GM10248 (cell line): Measurements from ENCODE around the gene SRPX2.

Experiments used
- CTCF ChIA-PET: fragments of 300-600 bp; sonication (Branson Sonifier 250); formaldehyde crosslinking; extraction: SDS; loops from one replicate; lab custom pipeline; 2021; ENCODE audit warnings: antibody characterized with exemption; lab: Yijun Ruan, JAX
- POLR2A ChIA-PET: fragments of 350-650 bp; sonication (Branson Sonifier 250); formaldehyde crosslinking; extraction: SDS; loops from one replicate; lab custom pipeline; 2020; ENCODE audit warnings: antibody characterized with exemption; lab: Yijun Ruan, JAX
- DNase-seq: peaks from one replicate; pipeline ENCODE4 v3.0.0; 2012; ENCODE audit errors: extremely low spot score
- TF ChIP-seq, protein P1 (sequence below): IDR thresholded peaks from 2 replicates; pipeline ENCODE4 v1.5.1; 2012; ENCODE audit warnings: mild to moderate bottlenecking, low read depth; ENCODE audit errors: extremely low read depth, missing control alignments, control extremely low read depth

The SRPX2 gene

DNA sequence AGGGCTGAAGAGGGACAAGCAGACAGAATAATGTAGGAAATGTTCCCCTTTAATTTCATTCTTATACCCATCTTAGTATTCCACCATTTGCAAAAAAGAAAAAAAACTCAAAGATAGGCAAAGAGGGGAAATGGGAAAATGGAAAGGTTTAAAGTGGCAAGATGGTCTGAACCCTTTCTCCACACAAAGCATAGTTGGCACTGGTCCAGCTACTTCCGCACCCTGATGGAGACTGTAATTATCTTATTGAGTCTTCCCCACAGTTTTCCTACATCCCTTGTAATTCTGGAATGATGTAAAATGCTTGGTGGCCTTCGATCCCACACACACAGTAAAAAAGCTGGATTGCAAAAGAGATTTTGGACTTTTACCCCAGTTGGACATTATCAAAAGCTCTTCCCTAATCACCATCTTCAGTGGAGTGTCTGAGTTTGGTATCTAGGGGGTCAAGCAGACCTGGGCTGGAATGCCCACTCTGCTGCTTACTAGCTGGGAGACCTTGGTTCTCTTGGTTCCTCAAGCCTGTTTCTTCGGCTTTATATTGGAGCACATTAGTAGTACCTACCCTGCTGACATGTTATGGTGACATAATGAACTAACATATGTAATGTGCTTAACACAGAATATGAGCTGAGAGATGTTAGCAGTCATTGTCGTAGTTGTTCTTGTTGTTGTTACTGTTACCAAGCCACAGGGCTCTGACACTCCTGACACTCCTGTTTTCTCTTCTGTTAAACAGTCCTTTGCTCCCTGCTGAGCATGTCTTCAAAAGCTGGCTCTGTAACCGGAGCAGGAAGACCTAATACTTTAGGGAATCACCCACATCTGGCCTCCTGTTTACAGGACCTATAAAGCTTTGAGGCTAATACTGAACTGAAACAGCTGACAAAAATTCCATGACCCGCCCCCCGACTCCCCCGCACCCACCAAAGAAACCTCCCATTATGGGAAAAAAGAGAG is 4.7 kb downstream of the SRPX2 start:
- ChIA-PET CTCF (no interaction called here), POLR2A (no interaction called here)
- TF ChIP-seq, protein P1, sequence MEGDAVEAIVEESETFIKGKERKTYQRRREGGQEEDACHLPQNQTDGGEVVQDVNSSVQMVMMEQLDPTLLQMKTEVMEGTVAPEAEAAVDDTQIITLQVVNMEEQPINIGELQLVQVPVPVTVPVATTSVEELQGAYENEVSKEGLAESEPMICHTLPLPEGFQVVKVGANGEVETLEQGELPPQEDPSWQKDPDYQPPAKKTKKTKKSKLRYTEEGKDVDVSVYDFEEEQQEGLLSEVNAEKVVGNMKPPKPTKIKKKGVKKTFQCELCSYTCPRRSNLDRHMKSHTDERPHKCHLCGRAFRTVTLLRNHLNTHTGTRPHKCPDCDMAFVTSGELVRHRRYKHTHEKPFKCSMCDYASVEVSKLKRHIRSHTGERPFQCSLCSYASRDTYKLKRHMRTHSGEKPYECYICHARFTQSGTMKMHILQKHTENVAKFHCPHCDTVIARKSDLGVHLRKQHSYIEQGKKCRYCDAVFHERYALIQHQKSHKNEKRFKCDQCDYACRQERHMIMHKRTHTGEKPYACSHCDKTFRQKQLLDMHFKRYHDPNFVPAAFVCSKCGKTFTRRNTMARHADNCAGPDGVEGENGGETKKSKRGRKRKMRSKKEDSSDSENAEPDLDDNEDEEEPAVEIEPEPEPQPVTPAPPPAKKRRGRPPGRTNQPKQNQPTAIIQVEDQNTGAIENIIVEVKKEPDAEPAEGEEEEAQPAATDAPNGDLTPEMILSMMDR: no peak
- no peak for DNase-seq

DNA sequence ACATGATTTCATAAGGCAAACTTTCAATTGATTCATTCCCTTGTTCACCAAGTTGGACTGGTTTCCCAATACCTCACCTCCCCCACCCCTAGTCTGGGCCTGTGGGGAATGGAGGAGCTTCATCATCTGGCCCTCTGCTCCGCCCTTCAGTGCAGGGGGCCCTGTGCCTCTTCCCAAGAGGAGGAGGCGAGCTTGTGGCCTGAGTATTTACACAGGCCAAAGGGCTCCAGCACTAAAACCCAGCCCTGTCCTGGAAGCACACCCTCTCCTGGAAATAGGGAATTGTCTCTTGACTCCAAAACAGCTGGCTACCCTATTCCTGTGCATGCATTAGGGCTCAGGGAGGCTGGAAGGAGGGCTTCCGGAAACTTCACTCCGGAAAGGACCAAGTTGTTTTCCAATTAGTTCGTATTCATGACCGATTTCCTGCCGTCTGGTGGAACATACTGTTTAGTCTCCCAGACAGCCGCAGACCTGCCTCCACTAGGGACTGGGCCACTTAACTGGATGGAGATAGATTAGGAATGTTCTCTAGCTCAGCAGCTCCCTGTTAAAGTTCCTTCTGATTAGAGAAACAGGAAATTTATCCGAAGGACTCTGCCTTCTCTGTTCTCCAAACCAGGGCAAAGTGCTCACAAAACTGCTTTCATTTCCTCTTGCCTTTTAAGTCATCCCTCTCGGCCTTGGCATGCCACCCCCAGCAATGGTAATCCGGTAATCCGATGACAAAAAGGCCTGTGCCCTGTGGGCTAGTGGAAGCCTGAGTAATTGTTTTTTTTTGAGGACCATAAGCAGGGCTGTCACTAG is 5.8 kb downstream of the SRPX2 start:
- no peak for DNase-seq
- POLR2A ChIA-PET: no interaction called here
- TF ChIP-seq, protein P1: no peak
- CTCF ChIA-PET: no interaction called here

DNA sequence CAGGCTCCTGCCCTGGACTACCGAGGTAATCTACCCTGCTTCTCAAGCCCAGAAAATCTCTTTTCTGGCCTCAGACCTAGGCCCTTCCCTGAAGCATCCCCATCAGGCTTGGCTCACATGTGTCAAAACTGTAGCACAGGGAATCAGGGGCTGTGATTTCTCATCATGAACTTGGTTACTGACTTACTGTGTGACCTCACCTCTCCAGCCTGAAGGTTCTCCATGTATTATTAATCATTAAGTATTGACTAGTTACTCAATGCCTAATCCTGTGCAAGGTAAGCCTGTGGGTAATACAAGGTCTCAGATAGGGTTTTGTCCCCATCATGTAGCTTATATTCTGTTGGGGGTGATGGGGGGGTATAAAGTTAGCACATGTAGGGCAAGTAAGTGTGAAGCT is 6.8 kb downstream of the SRPX2 start:
- TF ChIP-seq, protein P1: no peak
- ChIA-PET CTCF (no interaction called here), POLR2A (no interaction called here)
- DNase-seq: no peak

DNA sequence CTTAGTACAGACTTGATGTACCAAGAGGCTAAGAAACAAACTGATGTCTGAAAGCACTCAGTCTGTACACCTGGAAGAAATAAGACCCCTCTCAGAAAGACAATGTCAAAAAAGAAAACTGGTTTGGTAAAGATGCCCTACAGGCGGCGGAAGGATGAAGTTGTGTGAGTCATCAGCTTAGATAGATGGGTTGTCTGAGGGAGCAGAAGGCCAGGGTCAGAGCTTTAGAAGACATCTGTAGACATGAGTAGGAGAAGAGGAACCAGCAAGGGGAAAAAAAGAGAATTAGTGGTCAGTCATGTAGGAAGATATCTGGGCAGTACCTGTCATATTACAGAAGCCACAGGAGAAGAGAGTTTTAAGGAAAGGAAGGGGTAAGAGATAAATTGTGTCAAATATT is 8.3 kb downstream of the SRPX2 start:
- TF ChIP-seq, protein P1: no peak
- CTCF ChIA-PET: interaction anchor here (1.0 kb wide), 1 partner anchor 15 kb away, joined by 5 read pairs; no protein-coding TSS in a partner anchor
- DNase-seq: no peak
- POLR2A ChIA-PET: no interaction called here

DNA sequence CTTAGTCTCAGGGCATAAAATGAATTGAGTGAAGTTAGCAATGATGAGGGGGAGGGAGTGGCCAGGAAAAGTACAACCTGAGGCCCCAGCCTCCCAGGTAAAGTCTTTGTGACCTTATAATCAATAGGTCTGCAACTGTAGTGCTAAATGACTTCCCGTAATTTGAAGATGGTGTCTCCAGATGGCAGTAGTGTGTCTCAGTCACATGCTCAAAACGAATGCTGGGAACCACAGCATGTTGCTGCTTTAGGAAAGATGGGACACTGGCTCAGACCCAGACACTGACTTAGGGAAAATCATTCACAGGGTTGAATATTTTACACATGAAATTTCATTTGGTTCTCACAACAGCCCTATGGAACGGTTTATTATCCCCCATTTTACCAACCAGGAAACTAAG is 10.3 kb downstream of the SRPX2 start:
- ChIA-PET CTCF (interaction anchor here (0.6 to 2.8 kb wide), 3 partner anchors 10 to 20 kb away, joined by 3 to 14 read pairs (median 3); no protein-coding TSS in a partner anchor), POLR2A (no interaction called here)
- TF ChIP-seq, protein P1: peak; percentile 2
- DNase-seq: no peak

DNA sequence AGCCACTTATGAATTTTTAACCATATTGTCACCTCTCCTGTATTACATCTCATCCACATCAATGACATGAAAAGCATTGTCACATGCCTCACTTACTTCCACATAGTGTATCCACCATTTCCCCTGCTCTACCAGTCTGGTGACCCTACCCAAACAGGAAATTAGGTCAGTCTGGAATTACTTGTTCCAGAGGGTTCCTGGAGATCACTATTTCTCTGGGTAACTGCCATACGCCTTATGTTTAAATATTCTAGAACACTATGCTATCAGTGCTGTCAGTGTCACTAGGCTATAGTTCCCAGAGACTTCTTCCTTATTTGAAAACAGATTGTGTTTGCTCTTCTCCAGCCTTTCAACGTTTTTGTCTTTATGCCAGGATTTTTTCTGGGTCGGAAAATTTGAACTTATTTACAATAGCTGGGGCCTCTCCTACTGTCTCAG is 15.0 kb downstream of the SRPX2 start:
- DNase-seq: no peak
- POLR2A ChIA-PET: no interaction called here
- CTCF ChIA-PET: no interaction called here
- TF ChIP-seq, protein P1: no peak
